Fibroblast of lung (primary cell): ENCODE data around the gene UCHL3.

Experiments
- EZH2 ChIP-seq: IDR thresholded peaks from 2 replicates; pipeline ENCODE4 v1.5.1; 2012; ENCODE audit warnings: low read length, control low read depth, mild to moderate bottlenecking; ENCODE audit errors: missing control alignments
- TF ChIP-seq, protein P1 (sequence below), 2 donors: IDR thresholded peaks in 1 of 2; conservative IDR thresholded peaks in 1 of 2; 1 replicate in 1 of 2; 2 replicates in 1 of 2; pipeline ENCODE4 v1.5.1; 2011 to 2012; ENCODE audit warnings: low read length in 2 of 2, control low read depth in 1 of 2, inconsistent platforms in 1 of 2, low read depth in 1 of 2, mild to moderate bottlenecking in 1 of 2

DNA sequence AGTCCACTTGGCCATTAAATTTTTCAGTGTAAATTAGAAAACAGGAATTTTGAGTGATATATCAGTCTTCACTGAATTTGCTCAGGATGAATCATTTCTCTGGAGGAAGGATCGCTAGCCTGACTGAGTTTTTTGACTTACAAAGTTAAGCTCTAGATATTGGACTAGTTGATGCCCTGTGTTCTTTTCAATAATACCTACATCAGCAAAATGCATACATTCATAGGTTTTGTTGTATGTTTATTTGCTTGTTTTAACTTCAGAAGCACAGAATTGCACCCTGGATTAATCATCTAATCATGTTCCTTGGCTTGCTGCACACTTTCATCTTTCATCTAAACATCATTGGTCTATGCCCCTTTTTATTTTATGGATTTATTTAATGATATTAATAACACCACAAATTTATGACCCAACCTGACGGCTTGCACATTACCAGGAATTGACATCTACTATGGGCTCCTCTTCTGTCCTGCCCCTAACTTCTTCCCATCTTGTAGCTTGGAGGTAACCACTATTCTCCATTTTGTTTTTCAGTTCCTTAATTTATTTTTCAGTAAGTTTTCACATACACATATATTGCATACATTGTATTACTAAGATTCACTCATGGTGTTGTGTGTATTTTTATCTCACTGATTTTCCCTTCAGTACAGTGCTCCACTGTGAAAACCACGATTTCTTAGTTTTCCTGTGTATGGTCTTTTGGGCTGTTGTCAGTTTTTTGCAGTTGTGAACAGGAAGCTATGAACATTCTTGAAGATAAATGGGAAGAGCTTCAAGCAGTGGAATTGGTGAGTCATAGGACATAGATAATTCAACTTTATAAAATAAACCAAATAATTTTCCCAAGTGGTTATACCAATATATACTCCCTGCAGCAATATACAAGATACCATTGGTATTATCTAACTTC is 35.3 kb upstream of the UCHL3 start:
- TF ChIP-seq, protein P1, sequence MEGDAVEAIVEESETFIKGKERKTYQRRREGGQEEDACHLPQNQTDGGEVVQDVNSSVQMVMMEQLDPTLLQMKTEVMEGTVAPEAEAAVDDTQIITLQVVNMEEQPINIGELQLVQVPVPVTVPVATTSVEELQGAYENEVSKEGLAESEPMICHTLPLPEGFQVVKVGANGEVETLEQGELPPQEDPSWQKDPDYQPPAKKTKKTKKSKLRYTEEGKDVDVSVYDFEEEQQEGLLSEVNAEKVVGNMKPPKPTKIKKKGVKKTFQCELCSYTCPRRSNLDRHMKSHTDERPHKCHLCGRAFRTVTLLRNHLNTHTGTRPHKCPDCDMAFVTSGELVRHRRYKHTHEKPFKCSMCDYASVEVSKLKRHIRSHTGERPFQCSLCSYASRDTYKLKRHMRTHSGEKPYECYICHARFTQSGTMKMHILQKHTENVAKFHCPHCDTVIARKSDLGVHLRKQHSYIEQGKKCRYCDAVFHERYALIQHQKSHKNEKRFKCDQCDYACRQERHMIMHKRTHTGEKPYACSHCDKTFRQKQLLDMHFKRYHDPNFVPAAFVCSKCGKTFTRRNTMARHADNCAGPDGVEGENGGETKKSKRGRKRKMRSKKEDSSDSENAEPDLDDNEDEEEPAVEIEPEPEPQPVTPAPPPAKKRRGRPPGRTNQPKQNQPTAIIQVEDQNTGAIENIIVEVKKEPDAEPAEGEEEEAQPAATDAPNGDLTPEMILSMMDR (conservative IDR thresholded peaks at IDR 0.05 in 1 of 2, IDR thresholded peaks at IDR 0.05 in 1 of 2; ENCODE audit: low read depth in 1 of 2, low read length in 2 of 2) = no peak
- no peak for TF ChIP-seq EZH2
